Activated naive CD8-positive, alpha-beta T cell (primary cell): ENCODE data around the gene MYH1.

Experiments used
- H3K27ac Mint-ChIP-seq: one replicate; pipeline ENCODE4 v1.8.0; 2021; ENCODE audit warnings: mixed read lengths
- H3K27me3 Mint-ChIP-seq: one replicate; pipeline ENCODE4 v1.8.0; 2021; ENCODE audit warnings: mixed read lengths
- H3K36me3 Mint-ChIP-seq: one replicate; pipeline ENCODE4 v1.8.0; 2021; ENCODE audit warnings: mixed read lengths
- H3K4me1 Mint-ChIP-seq: one replicate; pipeline ENCODE4 v1.8.0; 2021; ENCODE audit warnings: low read depth, mixed read lengths
- H3K4me3 Mint-ChIP-seq: one replicate; pipeline ENCODE4 v1.8.0; 2021; ENCODE audit warnings: mild to moderate bottlenecking, mixed read lengths
- H3K9me3 Mint-ChIP-seq: one replicate; pipeline ENCODE4 v1.8.0; 2021; ENCODE audit warnings: low read depth, mixed read lengths

MYH1 gene

DNA sequence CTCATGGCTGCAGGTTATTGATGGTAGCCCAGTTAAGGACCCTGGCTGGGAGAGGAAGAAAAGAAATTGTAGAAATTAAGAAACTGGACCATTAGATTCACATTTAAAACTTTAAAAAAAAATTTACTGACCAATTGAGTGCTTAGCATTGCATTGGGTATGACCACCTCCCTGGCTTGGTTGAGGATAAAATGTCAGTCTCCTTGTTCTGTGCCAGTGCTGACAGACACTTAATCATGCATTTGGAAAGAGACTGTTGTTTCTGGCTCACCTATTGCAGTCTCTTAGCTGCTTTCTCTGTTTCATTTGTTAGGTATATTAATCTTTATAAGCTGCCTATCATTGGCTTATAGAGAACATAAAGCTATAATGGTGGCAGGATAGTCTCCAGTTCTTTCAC lies 1.7 kb downstream of the MYH1 start:
- H3K4me3 Mint-ChIP-seq: no peak overlapping the region
- no peaks in the 10 kb centered on the region for H3K9me3 Mint-ChIP-seq

DNA sequence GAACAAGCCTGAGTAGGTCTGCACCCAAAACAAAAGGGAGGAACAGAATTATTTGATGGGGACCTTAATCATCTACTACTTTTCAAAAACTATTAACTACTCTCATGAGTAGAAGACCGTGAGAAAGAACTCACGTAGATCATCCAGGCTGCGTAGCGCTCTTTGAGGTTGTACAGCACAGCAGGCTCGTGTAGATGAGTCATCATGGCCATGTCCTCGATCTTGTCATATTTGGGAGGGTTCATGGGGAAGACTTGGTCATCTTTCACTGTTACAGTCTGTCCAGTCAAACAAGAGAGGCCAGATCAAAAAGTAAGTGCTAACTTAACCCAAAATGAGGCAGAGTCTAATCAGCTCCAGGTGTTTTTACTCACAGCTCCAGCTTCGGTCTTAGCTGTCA lies 2.3 kb downstream of the MYH1 start:
- Mint-ChIP-seq H3K27me3 (no peaks in the 10 kb centered on the region), H3K27ac (no peak overlapping the region)

More for the DNA sequence above, 1.7 kb downstream of the MYH1 start:
- Mint-ChIP-seq H3K27me3 (no peaks in the 10 kb centered on the region), H3K27ac (no peak overlapping the region), H3K36me3 (no peaks in the 10 kb centered on the region), H3K4me1 (no peaks in the 10 kb centered on the region)

DNA sequence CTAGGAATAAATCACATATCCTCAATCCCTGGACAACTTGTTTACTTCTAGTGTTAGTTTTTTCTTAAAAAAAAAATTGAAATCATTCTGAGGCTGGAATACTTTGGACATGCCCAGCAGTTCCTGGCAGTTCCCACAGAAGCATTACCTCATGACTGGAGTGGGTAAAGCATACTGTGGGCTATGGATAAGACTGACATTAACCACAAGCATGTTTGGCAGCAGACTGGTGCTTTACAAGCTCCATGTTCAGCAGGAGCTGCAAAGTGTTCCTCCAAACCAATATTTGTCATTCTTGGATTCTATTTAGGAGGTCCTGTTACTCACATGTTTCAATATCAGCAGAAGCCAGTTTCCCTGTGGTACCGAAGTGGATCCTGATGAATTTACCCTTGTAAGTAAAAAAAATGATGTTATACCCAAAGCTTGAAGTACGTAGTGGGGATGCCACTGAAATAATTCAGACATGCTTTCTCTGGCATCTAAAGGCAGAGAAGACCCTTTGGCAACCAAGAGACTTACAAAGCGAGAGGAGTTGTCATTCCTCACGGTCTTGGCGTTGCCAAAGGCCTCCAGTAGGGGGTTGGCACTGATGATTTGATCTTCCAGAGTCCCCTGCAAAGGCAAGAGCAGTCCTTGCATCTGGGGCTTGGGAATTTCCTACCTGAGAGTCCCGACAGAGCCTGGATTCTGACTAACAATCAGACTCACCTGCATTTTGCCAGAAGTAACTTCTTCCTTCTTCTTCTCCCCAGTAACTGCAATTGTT lies 4.9 kb downstream of the MYH1 start:
- H3K36me3 Mint-ChIP-seq: no peaks in the 10 kb centered on the region
- H3K27ac Mint-ChIP-seq: no peak overlapping the region
- H3K9me3 Mint-ChIP-seq: no peaks in the 10 kb centered on the region
- H3K27me3 Mint-ChIP-seq: peaks cover 2% of the 10 kb centered on the region
- no peak overlapping the region for H3K4me3 Mint-ChIP-seq
- no peaks in the 10 kb centered on the region for H3K4me1 Mint-ChIP-seq

More for the DNA sequence above, 2.3 kb downstream of the MYH1 start:
- H3K4me3 Mint-ChIP-seq: no peak overlapping the region
- H3K36me3 Mint-ChIP-seq: no peaks in the 10 kb centered on the region
- H3K4me1 Mint-ChIP-seq: no peaks in the 10 kb centered on the region
- no peaks in the 10 kb centered on the region for H3K9me3 Mint-ChIP-seq

DNA sequence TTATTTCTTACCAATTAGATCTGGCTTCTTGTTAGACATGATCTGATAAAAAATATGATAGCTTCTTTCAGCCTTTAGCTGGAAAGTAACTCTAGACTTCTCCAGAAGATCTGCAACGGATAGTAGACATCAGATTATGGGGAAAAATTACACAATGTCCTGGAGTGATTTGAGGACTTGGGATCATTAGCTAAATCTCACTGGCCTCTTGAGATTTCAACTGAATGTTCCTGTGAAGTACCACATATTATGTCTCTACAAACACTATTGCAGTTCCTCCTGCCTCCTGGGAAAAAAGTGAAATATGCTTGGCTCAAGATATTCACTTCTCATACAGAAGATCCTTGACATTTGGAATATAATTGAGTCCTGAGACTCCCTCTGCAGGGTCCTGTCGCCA lies 5.5 kb downstream of the MYH1 start:
- Mint-ChIP-seq H3K27me3 (peaks cover 2% of the 10 kb centered on the region), H3K36me3 (no peaks in the 10 kb centered on the region), H3K9me3 (no peaks in the 10 kb centered on the region), H3K27ac (no peak overlapping the region), H3K4me1 (no peaks in the 10 kb centered on the region), H3K4me3 (no peak overlapping the region)

DNA sequence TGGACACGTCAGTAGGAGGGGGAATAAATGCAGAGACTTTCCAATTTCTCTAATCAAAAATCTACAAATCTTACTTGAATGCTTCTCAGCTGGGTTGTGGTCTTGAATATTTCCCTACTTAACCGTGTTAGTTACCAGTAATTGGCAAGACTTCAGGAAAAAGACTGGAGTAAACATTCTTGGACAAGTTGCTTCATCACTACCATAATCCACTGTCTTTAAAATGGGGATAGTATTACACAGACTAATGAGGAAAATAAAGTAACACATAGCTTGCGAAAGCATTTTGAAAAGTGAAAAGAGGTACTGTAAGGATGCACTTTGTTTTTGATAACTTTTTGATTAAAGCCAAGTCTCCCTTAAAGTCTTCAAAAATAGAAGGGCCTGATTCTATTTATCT lies 18.4 kb downstream of the MYH1 start:
- H3K27me3 Mint-ChIP-seq: peaks cover 10% of the 10 kb centered on the region
- no peaks in the 10 kb centered on the region for H3K9me3 Mint-ChIP-seq
- no peak overlapping the region for H3K4me3 Mint-ChIP-seq
- H3K27ac Mint-ChIP-seq: no peak overlapping the region
- H3K36me3 Mint-ChIP-seq: no peaks in the 10 kb centered on the region
- no peaks in the 10 kb centered on the region for H3K4me1 Mint-ChIP-seq

DNA sequence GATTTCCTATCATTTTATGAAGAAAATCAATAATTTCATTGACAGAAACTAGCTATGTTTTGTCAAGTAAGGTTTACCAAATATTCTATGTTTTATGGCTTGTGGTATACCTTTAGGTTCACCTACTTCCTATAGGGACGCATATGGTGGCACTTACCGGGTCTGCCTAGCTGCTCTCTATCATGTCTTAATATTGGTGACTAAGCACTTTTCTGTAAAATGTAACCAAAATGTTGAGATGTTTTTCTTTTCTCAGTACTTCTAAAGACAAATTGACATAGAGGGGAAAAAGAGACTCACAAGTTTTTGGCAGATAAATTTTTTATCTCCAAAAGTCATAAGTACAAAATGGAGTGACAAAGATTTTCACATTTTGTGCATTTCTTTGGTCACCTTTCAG lies 26.3 kb downstream of the MYH1 start:
- Mint-ChIP-seq H3K9me3 (peaks cover 35% of the 10 kb centered on the region), H3K27ac (no peak overlapping the region), H3K36me3 (no peaks in the 10 kb centered on the region), H3K4me1 (no peaks in the 10 kb centered on the region), H3K27me3 (peaks cover 9% of the 10 kb centered on the region), H3K4me3 (no peak overlapping the region)

DNA sequence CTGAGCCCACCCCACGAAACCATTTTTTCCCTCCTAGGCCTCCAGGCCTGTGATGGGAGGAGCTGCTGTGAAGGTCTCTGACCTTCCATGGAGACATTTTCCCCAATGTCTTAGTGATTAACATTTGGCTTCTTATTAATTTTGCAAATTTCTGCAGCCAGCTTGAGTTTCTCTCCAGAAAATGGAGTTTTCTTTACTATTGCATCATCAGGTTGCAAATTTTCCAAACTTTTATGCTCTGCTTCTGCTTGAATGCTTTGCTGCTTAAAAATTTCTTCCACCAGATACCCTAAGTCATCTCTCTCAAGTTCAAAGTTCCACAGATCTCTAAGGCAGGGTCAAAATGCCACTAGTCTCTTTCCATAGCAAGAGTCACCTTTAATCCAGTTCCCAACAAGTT lies 36.1 kb downstream of the MYH1 start:
- no peak overlapping the region for H3K27ac Mint-ChIP-seq
- H3K27me3 Mint-ChIP-seq: no peaks in the 10 kb centered on the region

DNA sequence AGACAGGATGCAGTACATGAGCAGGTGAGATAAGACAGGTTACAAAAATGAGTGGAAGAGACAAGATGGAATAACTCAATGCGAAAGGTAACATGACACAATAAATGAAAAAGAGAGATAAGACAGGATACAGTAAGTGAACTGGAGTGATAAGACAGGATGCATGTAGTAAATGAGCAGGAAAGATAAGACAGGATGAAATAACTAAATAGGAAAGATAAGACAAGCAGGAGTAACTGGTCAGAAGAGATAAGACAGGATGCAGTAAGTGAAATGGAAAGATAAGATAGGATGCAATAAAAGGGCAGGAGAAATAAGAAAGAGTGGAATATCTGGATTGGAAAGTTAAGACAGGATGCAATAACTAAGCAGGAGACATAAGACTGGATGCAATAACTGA lies 40.6 kb downstream of the MYH1 start:
- Mint-ChIP-seq H3K4me3 (no peak overlapping the region), H3K36me3 (peaks cover 2% of the 10 kb centered on the region), H3K4me1 (no peaks in the 10 kb centered on the region), H3K27me3 (no peaks in the 10 kb centered on the region), H3K27ac (no peak overlapping the region), H3K9me3 (peaks cover 3% of the 10 kb centered on the region)

More for the DNA sequence above, 36.1 kb downstream of the MYH1 start:
- no peaks in the 10 kb centered on the region for H3K4me1 Mint-ChIP-seq
- no peak overlapping the region for H3K4me3 Mint-ChIP-seq
- peaks cover 28% of the 10 kb centered on the region for H3K9me3 Mint-ChIP-seq
- peaks cover 2% of the 10 kb centered on the region for H3K36me3 Mint-ChIP-seq

DNA sequence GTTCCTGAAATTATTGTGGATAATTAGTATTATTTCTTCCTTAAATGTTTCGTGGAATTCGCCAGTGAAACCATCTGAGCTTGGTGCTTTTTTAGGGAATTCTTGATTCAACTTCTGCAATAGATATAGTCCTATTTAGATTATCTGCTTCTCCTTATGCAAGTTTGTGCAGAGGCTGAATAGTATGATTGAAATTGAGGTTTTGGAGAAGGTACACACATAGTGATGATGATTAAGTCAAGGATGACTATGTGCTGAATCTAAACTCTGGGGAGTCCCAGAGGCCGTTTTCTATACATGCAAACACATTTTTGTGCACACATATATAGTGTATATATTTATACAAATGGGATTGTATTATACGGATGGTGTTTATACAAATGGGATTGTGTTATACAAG lies 43.8 kb downstream of the MYH1 start:
- Mint-ChIP-seq H3K4me1 (no peaks in the 10 kb centered on the region), H3K27me3 (no peaks in the 10 kb centered on the region), H3K36me3 (no peaks in the 10 kb centered on the region), H3K27ac (no peak overlapping the region), H3K4me3 (no peak overlapping the region), H3K9me3 (no peaks in the 10 kb centered on the region)

DNA sequence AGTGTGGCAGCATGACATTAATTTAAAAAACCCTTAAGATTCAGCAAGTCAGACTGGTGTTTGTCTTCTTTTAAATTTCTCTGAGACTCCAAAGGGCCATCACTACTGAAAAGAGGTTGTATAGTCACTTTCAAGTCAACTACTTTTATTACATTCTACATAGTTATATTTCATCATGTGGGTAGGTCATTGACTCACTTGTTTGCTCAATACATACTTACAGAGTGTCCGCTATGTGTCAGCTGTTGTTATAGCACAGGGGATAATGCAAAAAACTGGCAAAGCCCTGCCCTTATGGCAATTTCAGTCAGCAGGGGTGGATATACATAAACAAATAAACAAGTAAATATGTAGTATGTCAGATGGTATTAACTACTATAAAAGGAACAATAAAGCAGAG lies 46.5 kb downstream of the MYH1 start:
- H3K27me3 Mint-ChIP-seq: peaks cover 2% of the 10 kb centered on the region
- no peaks in the 10 kb centered on the region for H3K36me3 Mint-ChIP-seq
- H3K9me3 Mint-ChIP-seq: no peaks in the 10 kb centered on the region
- no peak overlapping the region for H3K4me3 Mint-ChIP-seq
- no peaks in the 10 kb centered on the region for H3K4me1 Mint-ChIP-seq
- H3K27ac Mint-ChIP-seq: no peak overlapping the region

DNA sequence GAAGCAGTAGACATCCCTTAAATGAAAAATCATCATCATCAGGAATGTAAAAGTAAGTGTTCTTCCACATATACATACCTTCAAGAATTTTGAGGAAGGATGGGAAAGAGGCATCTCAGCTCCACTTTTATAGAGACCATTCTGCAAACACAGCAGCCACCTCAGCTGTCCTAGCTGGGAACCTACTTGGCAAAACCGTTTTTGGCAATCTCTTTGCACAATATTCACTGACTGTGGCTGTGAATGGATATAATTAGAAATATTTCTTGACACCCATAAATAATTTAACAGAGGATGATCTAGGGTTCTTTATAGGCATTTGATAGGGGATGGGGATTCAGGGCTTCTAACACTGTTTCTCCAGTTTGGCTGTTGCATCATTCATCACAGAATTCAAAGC lies 48.9 kb downstream of the MYH1 start, which contains the start of gene MYH4:
Gene MYH4, minus strand, starts transcription at position 101 of the 400 bp plus-strand sequence. CDS start 2,814 bp downstream, outside the sequence.
- peaks cover 3% of the 10 kb centered on the region for H3K27me3 Mint-ChIP-seq
- no peak within 1 kb of the TSS for H3K4me3 Mint-ChIP-seq
- H3K27ac Mint-ChIP-seq: no peak within 1 kb of the TSS
- H3K4me1 Mint-ChIP-seq: no peaks in the 10 kb centered on the region
- no peaks in the 10 kb centered on the region for H3K9me3 Mint-ChIP-seq
- H3K36me3 Mint-ChIP-seq: no peaks in the 10 kb centered on the region

DNA sequence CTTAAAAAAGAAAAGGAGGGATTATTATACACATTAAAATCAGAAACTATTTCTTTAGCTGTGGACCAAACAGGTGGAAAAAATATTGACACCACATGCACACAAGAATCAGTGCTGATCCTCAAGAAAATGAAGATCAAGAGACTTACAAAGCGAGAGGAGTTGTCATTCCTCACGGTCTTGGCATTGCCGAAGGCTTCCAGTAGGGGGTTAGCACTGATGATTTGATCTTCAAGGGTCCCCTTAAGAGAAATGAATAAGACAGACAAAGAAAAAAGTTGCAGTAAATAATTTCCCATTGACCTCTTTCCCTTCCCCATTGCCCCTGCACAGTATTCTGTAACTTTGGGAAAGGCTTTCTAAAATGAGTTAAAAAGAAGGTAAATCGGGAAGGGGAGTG lies 54.9 kb downstream of the MYH1 start:
- H3K36me3 Mint-ChIP-seq: no peaks in the 10 kb centered on the region
- H3K27me3 Mint-ChIP-seq: peaks cover 13% of the 10 kb centered on the region
- H3K9me3 Mint-ChIP-seq: no peaks in the 10 kb centered on the region
- no peak overlapping the region for H3K4me3 Mint-ChIP-seq
- no peak overlapping the region for H3K27ac Mint-ChIP-seq
- no peaks in the 10 kb centered on the region for H3K4me1 Mint-ChIP-seq

DNA sequence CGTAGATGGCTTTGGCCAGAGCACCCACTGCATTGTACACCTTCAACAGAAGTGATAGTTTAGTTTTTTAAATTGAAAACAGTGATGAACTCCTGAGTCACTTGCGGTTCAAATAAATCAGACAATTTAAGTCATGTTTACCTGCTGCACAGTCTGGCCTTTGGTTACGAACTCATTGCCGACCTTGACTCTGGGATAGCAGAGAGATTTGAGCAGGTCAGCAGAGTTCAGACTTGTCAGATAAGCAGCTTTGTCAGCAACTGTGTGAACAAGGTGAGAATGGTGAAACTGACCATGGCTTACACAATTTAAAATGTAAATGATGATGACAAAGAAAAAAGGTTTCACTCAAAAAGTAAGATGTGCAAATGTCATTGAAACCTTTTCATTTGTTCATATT lies 58.3 kb downstream of the MYH1 start:
- Mint-ChIP-seq H3K4me1 (no peaks in the 10 kb centered on the region), H3K27ac (no peak overlapping the region), H3K27me3 (peaks cover 10% of the 10 kb centered on the region), H3K4me3 (no peak overlapping the region), H3K9me3 (no peaks in the 10 kb centered on the region), H3K36me3 (no peaks in the 10 kb centered on the region)

DNA sequence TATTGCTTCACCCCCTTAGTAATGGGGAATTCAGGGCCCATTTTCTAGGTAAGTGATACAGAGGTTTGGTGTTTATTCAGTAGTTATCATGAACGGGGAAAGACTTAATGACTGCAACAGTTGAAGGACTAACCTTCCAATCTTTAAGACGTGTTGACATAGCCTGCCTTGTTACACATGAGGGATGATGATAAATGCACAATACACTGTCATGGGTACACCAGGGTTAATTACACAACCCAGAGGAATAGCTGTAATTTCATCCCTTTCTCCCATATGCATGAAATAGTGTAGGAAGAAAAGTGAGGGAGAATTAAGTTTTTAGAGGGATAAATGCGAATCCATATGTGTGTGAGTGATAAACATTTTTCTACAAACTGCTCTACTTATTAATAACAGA lies 59.6 kb downstream of the MYH1 start:
- peaks cover 10% of the 10 kb centered on the region for H3K27me3 Mint-ChIP-seq
- no peak overlapping the region for H3K27ac Mint-ChIP-seq
- no peaks in the 10 kb centered on the region for H3K9me3 Mint-ChIP-seq
- no peak overlapping the region for H3K4me3 Mint-ChIP-seq
- H3K36me3 Mint-ChIP-seq: no peaks in the 10 kb centered on the region
- H3K4me1 Mint-ChIP-seq: no peaks in the 10 kb centered on the region

DNA sequence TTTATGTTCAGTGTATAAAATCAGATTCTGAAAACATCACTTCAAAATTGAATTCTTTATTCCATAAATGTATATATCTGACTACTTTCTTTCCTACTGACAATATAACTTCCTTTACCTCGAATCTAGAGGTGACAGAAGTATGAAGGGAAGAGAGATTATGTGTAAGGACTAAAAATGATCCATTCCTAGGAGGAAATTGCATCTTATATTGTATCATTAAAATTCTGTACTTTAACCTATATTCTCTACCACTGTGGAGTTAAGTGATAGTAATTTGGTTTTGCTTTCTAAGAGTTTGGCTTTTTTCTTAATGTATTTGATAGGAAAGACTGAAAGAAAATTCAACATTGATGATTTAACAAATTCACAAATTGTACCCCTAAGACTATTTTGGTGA lies 60.4 kb downstream of the MYH1 start:
- Mint-ChIP-seq H3K4me3 (no peak overlapping the region), H3K36me3 (no peaks in the 10 kb centered on the region), H3K27ac (no peak overlapping the region), H3K9me3 (no peaks in the 10 kb centered on the region), H3K4me1 (no peaks in the 10 kb centered on the region), H3K27me3 (peaks cover 10% of the 10 kb centered on the region)
